Ishikawa (cell line): ENCODE measurements around the gene RFX2.

Experiments used
- CREB1 ChIP-seq: IDR thresholded peaks from 2 replicates; pipeline ENCODE4 v1.6.1; 2012; ENCODE audit warnings: low read depth
- EGR1 ChIP-seq: IDR thresholded peaks from 2 replicates; pipeline ENCODE4 v1.6.1; 2012
- RAD21 ChIP-seq: IDR thresholded peaks from 2 replicates; pipeline ENCODE4 v1.6.1; 2012; ENCODE audit warnings: low read depth
- REST ChIP-seq: IDR thresholded peaks from 2 replicates; pipeline ENCODE4 v1.6.1; 2012; ENCODE audit warnings: low read depth, mild to moderate bottlenecking

- TF ChIP-seq CREB1: no peak
- no peak for TF ChIP-seq EGR1
- TF ChIP-seq REST: no peak
- TF ChIP-seq RAD21: no peak
Measured at GRCh38 chr19:6103894-6104293, 6.4 kb downstream of the RFX2 start.
